ENCODE results near the gene KLRK1. TPM values are rescaled to one million over a fixed set of nuclear protein-coding genes. Genes with fewer than 3 reads are reported as not detected.
"Not testable (repeated sequence)": the region's sequence is repeated elsewhere in the genome, so short reads cannot be mapped to it uniquely, and the experiment has no call there.

The KLRK1 gene
- total and polyA plus RNA-seq, 2 donors (not counting 1 experiment from before 2014, with no cell fraction given) = 0.84 to 2.1 TPM

GRCh38 chr12:10430623-10431022, 40.8 kb upstream of the KLRK1 start:
- H3K9ac ChIP-seq (ENCODE audit: low read length); H3K27ac ChIP-seq (ENCODE audit: low read length in 2 of 2); POLR2A ChIA-PET; H3K27me3 Mint-ChIP-seq; H3K9me3 Mint-ChIP-seq (ENCODE audit: insufficient read depth); H4K20me1 ChIP-seq (ENCODE audit: control insufficient read depth, insufficient read depth, low read length, poor library complexity, severe bottlenecking); H3K4me1 Mint-ChIP-seq; DNase-seq; intact Hi-C loops (cut with micrococcal nuclease); H3K36me3 ChIP-seq (replicated peaks in 1 of 2; ENCODE audit: control extremely low read depth in 1 of 2, control insufficient read depth in 1 of 2, extremely low read depth in 1 of 2, insufficient read depth in 2 of 2, low read length in 1 of 2); ATAC-seq (ENCODE audit: low read depth); H3K4me3 Mint-ChIP-seq; H3K27ac Mint-ChIP-seq; H3K4me2 ChIP-seq (replicated peaks; ENCODE audit: low read depth, low read length, poor library complexity, severe bottlenecking); CTCF ChIA-PET; H3K9me3 ChIP-seq (ENCODE audit: control extremely low read depth in 1 of 3, control insufficient read depth in 2 of 3, insufficient read depth in 1 of 3, low read length in 2 of 3); H3K4me1 ChIP-seq (ENCODE audit: control insufficient read depth in 2 of 2, insufficient read depth in 2 of 2, low read length in 2 of 2); H3K27me3 ChIP-seq (replicated peaks in 1 of 4; ENCODE audit: control extremely low read depth in 1 of 4, control insufficient read depth in 3 of 4, insufficient read depth in 4 of 4, low read length in 3 of 4); H2AFZ ChIP-seq (ENCODE audit: insufficient read depth, low read depth, low read length, poor library complexity, severe bottlenecking); H3K4me3 ChIP-seq (ENCODE audit: control extremely low read depth in 1 of 5, extremely low read depth in 1 of 5, insufficient read depth in 1 of 5, low read depth in 2 of 5, low read length in 4 of 5); H3K79me2 ChIP-seq (ENCODE audit: control insufficient read depth, insufficient read depth, low read length): not testable (repeated sequence)
- WGBS (ENCODE audit: insufficient coverage) = 92% methylated on average over 2 of the region's 4 CpGs

GRCh38 chr12:10425938-10426337, 36.1 kb upstream of the KLRK1 start:
- H3K9me3 ChIP-seq (ENCODE audit: control extremely low read depth in 1 of 3, control insufficient read depth in 2 of 3, insufficient read depth in 1 of 3, low read length in 2 of 3); intact Hi-C loops (cut with micrococcal nuclease); H3K27me3 Mint-ChIP-seq; H3K4me3 ChIP-seq (ENCODE audit: control extremely low read depth in 1 of 5, extremely low read depth in 1 of 5, insufficient read depth in 1 of 5, low read depth in 2 of 5, low read length in 4 of 5); H3K4me1 Mint-ChIP-seq; H3K27ac Mint-ChIP-seq; H3K4me2 ChIP-seq (replicated peaks; ENCODE audit: low read depth, low read length, poor library complexity, severe bottlenecking); H3K27me3 ChIP-seq (replicated peaks in 1 of 4; ENCODE audit: control extremely low read depth in 1 of 4, control insufficient read depth in 3 of 4, insufficient read depth in 4 of 4, low read length in 3 of 4); DNase-seq; H3K4me3 Mint-ChIP-seq; ATAC-seq (ENCODE audit: low read depth); POLR2A ChIA-PET; H3K36me3 ChIP-seq (replicated peaks in 1 of 2; ENCODE audit: control extremely low read depth in 1 of 2, control insufficient read depth in 1 of 2, extremely low read depth in 1 of 2, insufficient read depth in 2 of 2, low read length in 1 of 2); H3K27ac ChIP-seq (ENCODE audit: low read length in 2 of 2); H3K9ac ChIP-seq (ENCODE audit: low read length); H3K4me1 ChIP-seq (ENCODE audit: control insufficient read depth in 2 of 2, insufficient read depth in 2 of 2, low read length in 2 of 2); H2AFZ ChIP-seq (ENCODE audit: insufficient read depth, low read depth, low read length, poor library complexity, severe bottlenecking); H4K20me1 ChIP-seq (ENCODE audit: control insufficient read depth, insufficient read depth, low read length, poor library complexity, severe bottlenecking); H3K9me3 Mint-ChIP-seq (ENCODE audit: insufficient read depth); H3K79me2 ChIP-seq (ENCODE audit: control insufficient read depth, insufficient read depth, low read length); CTCF ChIA-PET: not testable (repeated sequence)
- WGBS (ENCODE audit: insufficient coverage) = 93% methylated on average over 2 of the region's 8 CpGs

- H3K4me2 ChIP-seq (replicated peaks; ENCODE audit: low read depth, low read length, poor library complexity, severe bottlenecking); H3K36me3 ChIP-seq (replicated peaks in 1 of 2; ENCODE audit: control extremely low read depth in 1 of 2, control insufficient read depth in 1 of 2, extremely low read depth in 1 of 2, insufficient read depth in 2 of 2, low read length in 1 of 2); H3K9me3 ChIP-seq (ENCODE audit: control extremely low read depth in 1 of 3, control insufficient read depth in 2 of 3, insufficient read depth in 1 of 3, low read length in 2 of 3); POLR2A ChIA-PET; H3K27me3 ChIP-seq (replicated peaks in 1 of 4; ENCODE audit: control extremely low read depth in 1 of 4, control insufficient read depth in 3 of 4, insufficient read depth in 4 of 4, low read length in 3 of 4); H2AFZ ChIP-seq (ENCODE audit: insufficient read depth, low read depth, low read length, poor library complexity, severe bottlenecking); H3K9ac ChIP-seq (ENCODE audit: low read length); ATAC-seq (ENCODE audit: low read depth); H3K4me1 ChIP-seq (ENCODE audit: control insufficient read depth in 2 of 2, insufficient read depth in 2 of 2, low read length in 2 of 2); intact Hi-C loops (cut with micrococcal nuclease); H3K79me2 ChIP-seq (ENCODE audit: control insufficient read depth, insufficient read depth, low read length); CTCF ChIA-PET; H3K4me3 ChIP-seq (ENCODE audit: control extremely low read depth in 1 of 5, extremely low read depth in 1 of 5, insufficient read depth in 1 of 5, low read depth in 2 of 5, low read length in 4 of 5); H3K27me3 Mint-ChIP-seq; H3K4me1 Mint-ChIP-seq; H4K20me1 ChIP-seq (ENCODE audit: control insufficient read depth, insufficient read depth, low read length, poor library complexity, severe bottlenecking); H3K4me3 Mint-ChIP-seq; H3K27ac ChIP-seq (ENCODE audit: low read length in 2 of 2); DNase-seq; H3K27ac Mint-ChIP-seq; H3K9me3 Mint-ChIP-seq (ENCODE audit: insufficient read depth): not testable (repeated sequence)
- no CpG with 5 or more reads among the region's 1 CpG for WGBS (ENCODE audit: insufficient coverage)
These were observed 34.5 kb upstream of the KLRK1 start for GRCh38 chr12:10424260-10424899.

GRCh38 chr12:10422159-10422558, 32.3 kb upstream of the KLRK1 start:
- H3K9me3 Mint-ChIP-seq (ENCODE audit: insufficient read depth); H3K4me2 ChIP-seq (replicated peaks; ENCODE audit: low read depth, low read length, poor library complexity, severe bottlenecking); H3K27me3 ChIP-seq (replicated peaks in 1 of 4; ENCODE audit: control extremely low read depth in 1 of 4, control insufficient read depth in 3 of 4, insufficient read depth in 4 of 4, low read length in 3 of 4); H3K27me3 Mint-ChIP-seq; DNase-seq; CTCF ChIA-PET; H3K9ac ChIP-seq (ENCODE audit: low read length); POLR2A ChIA-PET; H3K27ac ChIP-seq (ENCODE audit: low read length in 2 of 2); H3K79me2 ChIP-seq (ENCODE audit: control insufficient read depth, insufficient read depth, low read length); H3K4me1 ChIP-seq (ENCODE audit: control insufficient read depth in 2 of 2, insufficient read depth in 2 of 2, low read length in 2 of 2); H3K27ac Mint-ChIP-seq; H3K4me3 Mint-ChIP-seq; H2AFZ ChIP-seq (ENCODE audit: insufficient read depth, low read depth, low read length, poor library complexity, severe bottlenecking); H3K4me3 ChIP-seq (ENCODE audit: control extremely low read depth in 1 of 5, extremely low read depth in 1 of 5, insufficient read depth in 1 of 5, low read depth in 2 of 5, low read length in 4 of 5); ATAC-seq (ENCODE audit: low read depth); H3K9me3 ChIP-seq (ENCODE audit: control extremely low read depth in 1 of 3, control insufficient read depth in 2 of 3, insufficient read depth in 1 of 3, low read length in 2 of 3); intact Hi-C loops (cut with micrococcal nuclease); H3K36me3 ChIP-seq (replicated peaks in 1 of 2; ENCODE audit: control extremely low read depth in 1 of 2, control insufficient read depth in 1 of 2, extremely low read depth in 1 of 2, insufficient read depth in 2 of 2, low read length in 1 of 2); H3K4me1 Mint-ChIP-seq; H4K20me1 ChIP-seq (ENCODE audit: control insufficient read depth, insufficient read depth, low read length, poor library complexity, severe bottlenecking): not testable (repeated sequence)
- WGBS (ENCODE audit: insufficient coverage) = no CpG with 5 or more reads among the region's 3 CpGs
